Activated CD4-positive, alpha-beta T cell treated with anti-CD3 and anti-CD28 coated beads for 24 hours (primary cell): ENCODE results near the gene CASZ1.

ENCODE experiments used
- DNase-seq, 2 donors: peaks; one replicate each; pipeline ENCODE4 v3.0.0-alpha.2; 2020; ENCODE audit warnings: low read depth in 2 of 2

CASZ1 gene

DNA sequence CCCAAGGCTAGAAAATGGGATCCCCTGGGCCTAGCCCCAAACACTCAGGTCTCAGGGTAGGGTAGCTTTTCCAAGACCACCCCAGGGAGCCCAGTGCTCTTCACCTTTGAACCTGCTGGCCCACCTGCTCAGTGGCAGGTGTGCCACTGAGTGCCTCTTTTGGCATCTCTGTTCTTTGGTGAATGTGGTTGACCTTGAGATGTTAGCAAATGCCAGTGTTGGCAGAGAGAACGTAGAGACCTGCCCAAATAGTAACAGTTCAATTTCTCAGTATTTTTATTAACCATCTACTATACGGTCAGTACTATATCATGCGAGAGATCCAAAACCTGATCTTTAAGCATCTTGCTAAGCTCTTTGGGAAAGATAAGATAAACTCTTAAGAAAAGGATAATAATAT, 193.5 kb downstream of the CASZ1 start:
- no peak for DNase-seq

- no peak for DNase-seq
These were observed 194.9 kb downstream of the CASZ1 start for GRCh38 chr1:10601342-10602070.

- DNase-seq, result no peak
These were observed 197.1 kb downstream of the CASZ1 start for GRCh38 chr1:10599194-10599861.

GRCh38 chr1:10598389-10598702, 198.1 kb downstream of the CASZ1 start:
- DNase-seq, result no peak

DNA sequence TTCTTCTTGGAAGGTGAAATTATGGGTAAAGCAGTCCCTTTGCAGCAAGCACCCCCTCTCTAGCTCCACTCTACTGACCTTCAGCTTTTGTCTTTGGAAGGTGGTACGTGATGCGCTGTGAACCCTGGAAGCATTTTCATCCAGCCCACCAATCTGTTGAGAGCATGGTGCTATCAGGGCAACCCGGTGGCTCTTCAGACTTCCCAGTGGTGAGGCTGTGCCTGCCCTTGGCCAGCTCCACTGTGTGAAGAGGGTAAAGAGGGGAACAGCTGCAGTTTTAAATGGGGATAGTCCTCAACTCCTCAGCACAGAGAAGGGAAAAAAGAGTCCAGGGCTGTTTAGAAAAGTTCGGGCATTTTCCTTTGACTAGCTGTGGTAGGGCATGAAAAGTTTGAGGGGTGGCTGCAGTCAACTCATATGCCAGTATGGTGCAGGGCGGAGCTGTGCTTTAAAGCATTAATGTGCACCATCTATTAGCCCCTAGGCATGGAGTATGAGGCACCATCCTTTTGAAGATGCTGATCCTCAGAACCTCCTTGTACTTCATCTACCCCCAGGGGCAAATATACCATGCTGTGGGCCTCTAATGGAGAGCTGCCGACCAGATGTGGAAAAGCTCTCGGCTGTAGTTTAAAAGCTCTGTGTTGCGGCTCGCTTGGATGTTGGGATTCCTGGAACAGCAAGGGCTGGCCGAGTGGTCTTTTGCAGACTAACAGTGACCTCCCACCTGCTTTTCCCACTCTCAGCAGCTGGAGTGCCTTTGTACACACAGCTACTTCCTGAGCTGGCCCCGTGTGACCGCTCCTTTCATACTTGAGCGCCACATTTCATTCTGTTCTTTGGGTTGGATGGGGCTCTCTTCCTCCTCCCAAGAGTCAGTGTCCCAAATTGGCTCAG, 198.7 kb downstream of the CASZ1 start:
- DNase-seq, result no peak

DNA sequence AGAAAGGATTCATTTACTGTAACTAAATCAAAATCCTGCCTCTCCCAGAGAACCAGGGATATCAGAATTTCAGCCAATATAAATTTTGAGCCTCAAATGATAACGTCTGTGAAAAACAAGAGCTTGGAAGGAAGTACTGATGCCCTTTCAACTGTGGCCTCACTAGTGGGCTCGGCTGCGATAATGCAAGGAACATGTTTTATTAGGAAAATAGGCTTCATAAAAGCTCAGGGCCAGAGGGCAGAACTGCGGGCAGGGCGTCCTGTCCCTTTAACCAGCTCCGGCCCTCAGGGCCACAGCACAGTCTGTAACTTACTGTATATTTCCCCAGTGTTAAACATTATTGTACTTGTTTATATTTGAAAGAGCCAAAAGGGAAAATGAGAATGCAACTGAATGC, 199.7 kb downstream of the CASZ1 start:
- DNase-seq, result no peak

- no peak for DNase-seq
These were observed 201.7 kb downstream of the CASZ1 start for GRCh38 chr1:10594595-10595223.

DNA sequence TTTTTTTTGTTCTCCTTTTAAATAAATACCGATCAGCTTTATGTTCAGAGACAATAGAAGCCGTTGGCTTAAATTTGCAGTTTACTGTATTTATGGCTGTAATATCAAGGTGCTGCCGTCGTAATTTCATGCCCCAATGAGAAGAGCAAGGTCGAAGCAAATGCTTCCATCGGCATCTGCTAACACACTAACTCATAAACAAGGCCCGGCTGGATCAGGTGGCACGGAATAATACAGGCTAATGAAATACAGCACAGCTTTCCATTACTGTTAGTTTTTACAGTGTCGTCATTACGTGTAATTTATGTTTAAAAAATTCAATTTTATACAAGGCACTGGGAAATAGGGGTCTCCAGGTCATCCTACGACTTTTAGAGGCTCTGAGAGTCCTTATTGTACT, 202.7 kb downstream of the CASZ1 start:
- no peak for DNase-seq

- no peak for DNase-seq
These were observed 204.1 kb downstream of the CASZ1 start for GRCh38 chr1:10592373-10592772.

DNA sequence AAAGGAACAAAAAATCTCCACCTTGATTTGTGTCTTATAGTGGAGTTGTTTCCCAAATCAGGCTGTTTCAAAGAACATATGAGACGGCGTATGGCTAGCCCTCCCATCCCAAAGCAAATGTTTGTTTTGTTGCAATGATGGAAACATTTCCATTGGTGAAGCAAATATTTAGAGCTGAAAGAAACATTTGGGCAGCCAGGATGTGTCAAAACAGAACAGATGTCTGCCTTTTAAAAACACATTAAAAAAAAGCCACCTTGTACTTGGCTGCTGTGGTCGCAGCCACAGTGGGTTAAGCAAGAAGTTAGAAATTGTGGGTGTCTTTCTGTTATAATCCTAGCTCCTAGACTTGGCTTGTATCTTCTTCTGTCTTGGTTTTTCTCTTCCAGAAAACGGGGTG, 205.4 kb downstream of the CASZ1 start:
- no peak for DNase-seq

- no peak for DNase-seq
These were observed 207.4 kb downstream of the CASZ1 start for GRCh38 chr1:10589074-10589473.

DNA sequence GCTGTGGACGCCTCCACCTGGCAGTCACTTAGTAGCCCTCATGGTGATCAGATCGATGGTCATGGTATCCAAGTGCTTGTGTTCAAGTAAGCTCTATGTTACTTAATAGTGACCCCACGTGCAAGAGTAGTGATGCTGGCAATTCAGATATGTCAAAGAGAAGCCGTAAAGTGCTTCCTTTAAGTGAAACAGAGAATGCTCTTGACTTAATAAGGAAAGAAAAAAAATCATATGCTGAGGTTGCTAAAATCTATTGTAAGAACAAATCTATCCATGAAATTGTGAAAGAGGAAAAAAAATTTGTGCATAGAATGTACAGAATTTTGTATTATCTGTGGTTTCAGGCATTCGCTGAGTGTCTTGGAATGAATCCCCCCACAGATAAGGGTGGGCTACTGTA, 207.8 kb downstream of the CASZ1 start:
- no peak for DNase-seq
